PC-3 (cell line): ENCODE measurements around the gene LRRFIP1. TPM values are rescaled to one million over a fixed set of nuclear protein-coding genes. Genes with fewer than 3 reads are reported as not detected.

Experiments used
- ATAC-seq: fragments of 200-7000 bp; cut with Tn5 transposase; 2 replicates; pipeline ENCODE4 v1.9.1; 2020; ENCODE audit warnings: mild to moderate bottlenecking, moderate library complexity
- Bru-seq: library from RNA; stranded (reverse); fragments of 400-500 nt; gene quantifications from one replicate; lab custom pipeline; 2021; lab: Mats Ljungman, UMichigan
- BruChase-seq, 2 experiments: library from RNA; stranded (reverse); fragments of 400-500 nt; gene quantifications; one replicate each; lab custom pipeline; 2021; lab: Mats Ljungman, UMichigan
- BruUV-seq: library from RNA; stranded (reverse); fragments of 400-500 nt; replicated peaks from 2 replicates; lab custom pipeline; 2021; lab: Mats Ljungman, UMichigan
- CTCF ChIA-PET: fragments of 300-600 bp; sonication (Branson Sonifier 250); formaldehyde crosslinking; loops from one replicate; lab custom pipeline; 2022; ENCODE audit warnings: antibody characterized with exemption; lab: Charles Lee
- POLR2A ChIA-PET: fragments of 300-600 bp; sonication (Branson Sonifier 250); formaldehyde crosslinking; loops from one replicate; lab custom pipeline; 2022; ENCODE audit warnings: antibody characterized with exemption; ENCODE audit not compliant: unreplicated experiment; lab: Charles Lee
- DNase-seq: peaks from one replicate; pipeline ENCODE4 v3.0.0-alpha.2; 2015
- H2AFZ ChIP-seq: fragments of 300-600 bp; sonication (generic); 2 replicates; pipeline ENCODE4 v1.6.0; 2016; ENCODE audit warnings: antibody characterized with exemption, low read length
- H3F3A ChIP-seq: fragments of 300-600 bp; sonication (generic); one replicate; pipeline ENCODE4 v1.6.0; 2017; ENCODE audit warnings: antibody characterized with exemption, low read length, control low read depth, mild to moderate bottlenecking; ENCODE audit not compliant: unreplicated experiment
- H3K27ac ChIP-seq: fragments of 300-600 bp; sonication (generic); 2 replicates; pipeline ENCODE4 v1.5.1; 2016; ENCODE audit warnings: mild to moderate bottlenecking, low read length
- H3K27me3 ChIP-seq: fragments of 300-600 bp; sonication (generic); 2 replicates; pipeline ENCODE4 v1.6.1; 2016; ENCODE audit warnings: low read length, mixed read lengths
- H3K36me3 ChIP-seq: fragments of 300-600 bp; sonication (generic); 2 replicates; pipeline ENCODE4 v1.6.1; 2016; ENCODE audit warnings: low read depth, mixed run types, low read length, mixed read lengths
- H3K4me1 ChIP-seq: fragments of 300-600 bp; sonication (generic); 2 replicates; pipeline ENCODE4 v1.5.1; 2016; ENCODE audit warnings: low read length; ENCODE audit not compliant: insufficient read depth
- H3K4me2 ChIP-seq: fragments of 300-600 bp; sonication (generic); 2 replicates; pipeline ENCODE4 v1.6.0; 2016; ENCODE audit warnings: low read length
- H3K4me3 ChIP-seq: fragments of 300-600 bp; sonication (generic); 2 replicates; pipeline ENCODE4 v1.5.1; 2016; ENCODE audit warnings: mild to moderate bottlenecking, low read length, mixed read lengths
- H3K79me2 ChIP-seq: fragments of 300-600 bp; sonication (generic); 2 replicates; pipeline ENCODE4 v1.6.1; 2017; ENCODE audit warnings: low read length, mixed read lengths
- H3K9ac ChIP-seq: fragments of 300-600 bp; sonication (generic); 2 replicates; pipeline ENCODE4 v1.6.0; 2016; ENCODE audit warnings: mild to moderate bottlenecking, low read length
- H3K9me2 ChIP-seq: fragments of 300-600 bp; sonication (generic); replicated peaks from 2 replicates; pipeline ENCODE4 v1.6.1; 2016; ENCODE audit warnings: mixed run types, low read length, mixed read lengths
- H3K9me3 ChIP-seq: fragments of 300-600 bp; sonication (generic); 2 replicates; pipeline ENCODE4 v1.6.1; 2016; ENCODE audit warnings: low read length, mixed read lengths
- H4K20me1 ChIP-seq: fragments of 300-600 bp; sonication (generic); 2 replicates; pipeline ENCODE4 v1.6.1; 2016; ENCODE audit warnings: low read length, mixed read lengths
- EZH2 ChIP-seq: fragments of 300-600 bp; sonication (generic); IDR thresholded peaks from one replicate; pipeline ENCODE4 v1.6.1; 2017; ENCODE audit warnings: antibody characterized with exemption, mild to moderate bottlenecking, low read length; ENCODE audit not compliant: unreplicated experiment
- EZH2phosphoT487 ChIP-seq: fragments of 300-600 bp; sonication (generic); IDR thresholded peaks from 2 replicates; pipeline ENCODE4 v1.6.1; 2018; ENCODE audit warnings: mild to moderate bottlenecking, antibody characterized with exemption, low read length, borderline replicate concordance
- intact Hi-C: fragments of 100-400 bp; cut with micrococcal nuclease; formaldehyde crosslinking; loops from 2 replicates; pipeline ENCODE4 v1.9.0; 2023
- long read RNA-seq: library from polyadenylated mRNA; unstranded; transcript quantifications from one replicate; pipeline ENCODE4 v2.0.0, GENCODE V29; 2021; ENCODE audit not compliant: unreplicated experiment
- total RNA-seq: library from RNA; depleted of rRNA; stranded (reverse); fragments of >200 nt; gene quantifications from 2 replicates; pipeline ENCODE4 v1.2.3, GENCODE V29; 2014; rRNA removed
- TF ChIP-seq, protein P1 (sequence below): fragments of 300-600 bp; sonication (generic); conservative IDR thresholded peaks from 2 replicates; pipeline ENCODE4 v1.5.1; 2017; ENCODE audit warnings: antibody characterized with exemption, low read depth, mild to moderate bottlenecking, low read length

LRRFIP1 gene, protein sequence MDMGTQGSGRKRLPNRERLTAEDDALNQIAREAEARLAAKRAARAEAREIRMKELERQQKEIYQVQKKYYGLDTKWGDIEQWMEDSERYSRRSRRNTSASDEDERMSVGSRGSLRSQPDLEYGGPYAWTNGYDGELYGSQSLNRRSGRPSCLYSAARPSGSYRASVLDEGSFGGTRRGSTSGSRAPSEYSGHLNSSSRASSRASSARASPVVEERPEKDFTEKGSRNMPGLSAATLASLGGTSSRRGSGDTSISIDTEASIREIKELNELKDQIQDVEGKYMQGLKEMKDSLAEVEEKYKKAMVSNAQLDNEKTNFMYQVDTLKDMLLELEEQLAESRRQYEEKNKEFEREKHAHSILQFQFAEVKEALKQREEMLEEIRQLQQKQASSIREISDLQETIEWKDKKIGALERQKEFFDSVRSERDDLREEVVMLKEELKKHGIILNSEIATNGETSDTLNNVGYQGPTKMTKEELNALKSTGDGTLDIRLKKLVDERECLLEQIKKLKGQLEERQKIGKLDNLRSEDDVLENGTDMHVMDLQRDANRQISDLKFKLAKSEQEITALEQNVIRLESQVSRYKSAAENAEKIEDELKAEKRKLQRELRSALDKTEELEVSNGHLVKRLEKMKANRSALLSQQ
- 87.8 and 106 TPM in 2 replicates for total RNA-seq
- Bru-seq, nascent RNA = percentile 92 among the genes with signal in this experiment
- percentile 85 among the genes with signal in this experiment for BruChase-seq, experiment 1, labeled RNA remaining after a 6-hour chase
- percentile 90 among the genes with signal in this experiment for BruChase-seq, experiment 2, labeled RNA remaining after a 2-hour chase
- long read RNA-seq, full-length matches to known transcripts = 187 of 393 reads
- long read RNA-seq, partial matches to known transcripts = 122 of 393 reads
- long read RNA-seq, other reads (novel, unspliced or antisense) = 84 of 393 reads

DNA sequence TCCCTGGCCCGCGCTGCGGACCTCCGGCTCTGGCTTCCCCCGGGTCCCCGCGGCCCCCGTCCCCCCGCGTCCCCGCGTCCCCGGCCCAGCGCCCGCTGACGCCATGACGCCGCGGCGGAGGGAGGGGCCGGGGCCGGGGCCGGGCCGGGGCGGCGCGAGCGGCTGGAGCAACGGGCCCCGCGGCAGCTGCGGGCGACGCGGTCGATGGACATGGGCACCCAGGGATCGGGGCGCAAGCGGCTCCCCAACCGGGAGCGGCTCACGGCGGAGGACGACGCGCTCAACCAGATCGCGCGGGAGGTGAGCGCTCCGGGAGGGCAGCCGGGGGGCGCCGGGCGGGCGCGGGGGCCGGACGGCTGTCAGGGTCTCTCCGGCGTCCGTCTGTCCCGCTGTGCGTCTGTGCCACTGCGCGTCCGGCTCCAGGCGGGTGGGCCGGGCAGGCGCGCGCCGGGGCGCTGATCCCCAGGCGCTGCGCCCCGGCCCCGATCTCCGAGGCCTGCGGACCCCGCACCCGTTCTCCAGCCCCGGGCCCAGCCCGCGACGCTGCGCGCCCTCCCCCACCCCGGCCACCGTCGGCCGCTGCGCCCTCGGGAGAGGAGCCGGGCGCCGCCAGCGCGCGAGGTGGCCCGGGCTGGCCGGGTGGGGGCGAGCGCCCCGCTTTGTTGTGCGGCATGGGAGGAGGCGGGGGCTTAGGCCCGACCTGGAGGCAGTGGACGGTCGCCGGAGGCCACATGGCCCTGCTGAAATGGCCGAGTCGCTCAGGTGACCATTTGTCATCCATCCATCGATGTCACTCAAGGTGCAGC lies at the start of gene LRRFIP1:
Gene LRRFIP1 (plus strand): TSS at position 147 of the 806 bp plus-strand sequence. CDS start 58 bp downstream, at position 205.
- intact Hi-C loops = no loop called here
- Histone ChIP-seq H3K36me3 (no peaks in the 10 kb centered on the region), H3K27me3 (peaks cover 4% of the 10 kb centered on the region; the same call in 1 of the 2 replicates), H3K9ac (peak within 1 kb of the TSS; percentile 48), H3K4me1 (peaks cover 10% of the 10 kb centered on the region; the same call in 1 of the 2 replicates), H3K79me2 (peaks cover 12% of the 10 kb centered on the region), H3K9me2 (no peaks in the 10 kb centered on the region), H2AFZ (peak within 1 kb of the TSS; percentile 79), H3K4me2 (peak within 1 kb of the TSS; percentile 94), H3K27ac (no peak within 1 kb of the TSS), H4K20me1 (no peaks in the 10 kb centered on the region), H3K9me3 (no peaks in the 10 kb centered on the region), H3F3A (no peaks in the 10 kb centered on the region), H3K4me3 (peak within 1 kb of the TSS; percentile 84)
- ChIA-PET CTCF (no interaction called here), POLR2A (interaction anchor here (0.6 kb wide), 1 partner anchor 33 kb away, joined by 3 read pairs; no protein-coding TSS in a partner anchor)
- no TSS peak for BruUV-seq
- TF ChIP-seq, protein P1, sequence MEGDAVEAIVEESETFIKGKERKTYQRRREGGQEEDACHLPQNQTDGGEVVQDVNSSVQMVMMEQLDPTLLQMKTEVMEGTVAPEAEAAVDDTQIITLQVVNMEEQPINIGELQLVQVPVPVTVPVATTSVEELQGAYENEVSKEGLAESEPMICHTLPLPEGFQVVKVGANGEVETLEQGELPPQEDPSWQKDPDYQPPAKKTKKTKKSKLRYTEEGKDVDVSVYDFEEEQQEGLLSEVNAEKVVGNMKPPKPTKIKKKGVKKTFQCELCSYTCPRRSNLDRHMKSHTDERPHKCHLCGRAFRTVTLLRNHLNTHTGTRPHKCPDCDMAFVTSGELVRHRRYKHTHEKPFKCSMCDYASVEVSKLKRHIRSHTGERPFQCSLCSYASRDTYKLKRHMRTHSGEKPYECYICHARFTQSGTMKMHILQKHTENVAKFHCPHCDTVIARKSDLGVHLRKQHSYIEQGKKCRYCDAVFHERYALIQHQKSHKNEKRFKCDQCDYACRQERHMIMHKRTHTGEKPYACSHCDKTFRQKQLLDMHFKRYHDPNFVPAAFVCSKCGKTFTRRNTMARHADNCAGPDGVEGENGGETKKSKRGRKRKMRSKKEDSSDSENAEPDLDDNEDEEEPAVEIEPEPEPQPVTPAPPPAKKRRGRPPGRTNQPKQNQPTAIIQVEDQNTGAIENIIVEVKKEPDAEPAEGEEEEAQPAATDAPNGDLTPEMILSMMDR = no peak
- TF ChIP-seq EZH2phosphoT487 = no peak
- TF ChIP-seq EZH2 = no peak
- DNase-seq (peak; percentile 31), ATAC-seq (peak; percentile 82)

DNA sequence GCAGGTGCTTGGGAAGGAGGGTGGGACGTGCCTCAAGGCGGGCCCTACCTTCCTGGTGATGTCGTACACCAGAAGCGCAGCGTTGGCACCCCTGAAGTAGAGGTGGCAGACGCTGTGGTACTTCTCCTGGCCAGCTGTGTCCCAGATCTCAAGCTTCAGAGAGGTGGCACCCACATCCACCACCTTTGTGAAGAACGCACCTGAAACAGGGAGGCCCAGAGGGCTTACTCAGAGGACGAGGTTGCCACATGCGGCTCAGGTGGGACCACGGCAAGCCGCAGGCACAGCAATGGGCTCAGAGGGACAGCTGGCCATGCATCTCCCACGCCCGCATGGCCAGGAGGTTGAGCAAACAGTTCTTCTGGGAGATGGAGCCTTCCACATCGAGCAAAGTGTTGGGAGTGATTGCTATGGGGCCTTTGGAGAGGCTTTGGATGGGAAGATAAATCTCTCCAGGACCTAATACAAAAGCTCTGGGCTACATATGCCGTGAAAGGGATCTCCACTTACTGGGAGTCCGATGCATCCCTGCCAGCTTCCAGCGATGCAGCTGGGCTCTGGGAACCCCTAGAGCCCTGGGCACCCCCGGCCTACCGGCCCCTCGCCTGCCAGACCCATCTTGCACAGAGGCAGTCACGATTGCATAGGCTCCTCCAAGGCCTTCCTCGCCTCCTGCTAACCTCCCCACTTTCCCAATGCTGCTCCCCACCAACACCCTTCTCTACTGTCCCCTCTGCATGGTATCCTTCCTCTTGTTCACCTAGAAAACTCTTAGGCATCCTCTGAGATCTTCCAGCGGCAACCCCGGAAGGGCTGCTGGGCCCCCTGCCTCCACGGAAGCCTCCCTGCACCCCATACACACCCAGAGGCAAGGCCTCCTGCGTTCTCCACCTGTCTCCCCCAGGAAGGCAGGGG lies 49.2 kb upstream of the LRRFIP1 start:
- CTCF ChIA-PET = no interaction called here
- intact Hi-C loops = no loop called here
- no peak for DNase-seq

More for the DNA sequence above, 49.2 kb upstream of the LRRFIP1 start:
- Histone ChIP-seq H3K4me2 (no peak overlapping the region), H3K9ac (no peak overlapping the region), H3K4me3 (no peak overlapping the region), H3K27ac (no peak overlapping the region), H3K79me2 (0 out of 2 replicates have a peak, but pooled peaks cover 3% of the 10 kb centered on the region), H4K20me1 (no peaks in the 10 kb centered on the region), H3F3A (no peaks in the 10 kb centered on the region), H3K27me3 (no peaks in the 10 kb centered on the region), H3K4me1 (peaks cover 19% of the 10 kb centered on the region), H3K36me3 (no peaks in the 10 kb centered on the region), H2AFZ (no peak overlapping the region), H3K9me3 (no peaks in the 10 kb centered on the region), H3K9me2 (no peaks in the 10 kb centered on the region)
- ATAC-seq = no peak
- TF ChIP-seq EZH2phosphoT487 = no peak
- TF ChIP-seq EZH2 = no peak
- TF ChIP-seq, protein P1 = no peak
- no TSS peak for BruUV-seq
- POLR2A ChIA-PET = no interaction called here
